ENCODE results near the gene TJP1.

The TJP1 gene

GRCh38 chr15:29778382-29778781, 43.9 kb downstream of the TJP1 start:
- TF ChIP-seq CTCF (IDR thresholded peaks at IDR 0.05; ENCODE audit: control extremely low read depth, extremely low read depth, low read depth, missing control alignments): no peak
- no peak for DNase-seq (ENCODE audit: extremely low spot score)
- ChIA-PET POLR2A (no interaction called here), CTCF (no interaction called here)

GRCh38 chr15:29776859-29777258, 45.4 kb downstream of the TJP1 start:
- CTCF ChIA-PET: no interaction called here
- no peak for TF ChIP-seq CTCF (IDR thresholded peaks at IDR 0.05; ENCODE audit: control extremely low read depth, extremely low read depth, low read depth, missing control alignments)
- DNase-seq (ENCODE audit: extremely low spot score): no peak
- POLR2A ChIA-PET: no interaction called here

- no peak for DNase-seq (ENCODE audit: extremely low spot score)
- TF ChIP-seq CTCF (IDR thresholded peaks at IDR 0.05; ENCODE audit: control extremely low read depth, extremely low read depth, low read depth, missing control alignments): no peak
- ChIA-PET POLR2A (no interaction called here), CTCF (no interaction called here)
Measured at GRCh38 chr15:29774900-29775299, 47.4 kb downstream of the TJP1 start.

GRCh38 chr15:29773816-29774215, 48.5 kb downstream of the TJP1 start:
- ChIA-PET CTCF (no interaction called here), POLR2A (no interaction called here)
- TF ChIP-seq CTCF (IDR thresholded peaks at IDR 0.05; ENCODE audit: control extremely low read depth, extremely low read depth, low read depth, missing control alignments): no peak
- no peak for DNase-seq (ENCODE audit: extremely low spot score)

- CTCF ChIA-PET: no interaction called here
- DNase-seq (ENCODE audit: extremely low spot score): no peak
- POLR2A ChIA-PET: no interaction called here
- TF ChIP-seq CTCF (IDR thresholded peaks at IDR 0.05; ENCODE audit: control extremely low read depth, extremely low read depth, low read depth, missing control alignments): no peak
Measured at GRCh38 chr15:29773000-29773399, 49.3 kb downstream of the TJP1 start.

GRCh38 chr15:29770796-29771195, 51.5 kb downstream of the TJP1 start:
- TF ChIP-seq CTCF (IDR thresholded peaks at IDR 0.05; ENCODE audit: control extremely low read depth, extremely low read depth, low read depth, missing control alignments): no peak
- no peak for DNase-seq (ENCODE audit: extremely low spot score)
- ChIA-PET POLR2A (no interaction called here), CTCF (no interaction called here)

- ChIA-PET POLR2A (no interaction called here), CTCF (no interaction called here)
- no peak for TF ChIP-seq CTCF (IDR thresholded peaks at IDR 0.05; ENCODE audit: control extremely low read depth, extremely low read depth, low read depth, missing control alignments)
- DNase-seq (ENCODE audit: extremely low spot score): no peak
Measured at GRCh38 chr15:29765898-29766527, 56.3 kb downstream of the TJP1 start.
